GM12873 (cell line): ENCODE results near the gene RRAS.

Source experiments
- TF ChIP-seq, protein P1 (sequence below): IDR thresholded peaks from 2 replicates; pipeline ENCODE4 v1.5.1; 2012; ENCODE audit warnings: low read depth, mild to moderate bottlenecking, moderate library complexity, low read length, control low read depth; ENCODE audit not compliant: insufficient read depth; ENCODE audit errors: missing control alignments

Gene RRAS

DNA sequence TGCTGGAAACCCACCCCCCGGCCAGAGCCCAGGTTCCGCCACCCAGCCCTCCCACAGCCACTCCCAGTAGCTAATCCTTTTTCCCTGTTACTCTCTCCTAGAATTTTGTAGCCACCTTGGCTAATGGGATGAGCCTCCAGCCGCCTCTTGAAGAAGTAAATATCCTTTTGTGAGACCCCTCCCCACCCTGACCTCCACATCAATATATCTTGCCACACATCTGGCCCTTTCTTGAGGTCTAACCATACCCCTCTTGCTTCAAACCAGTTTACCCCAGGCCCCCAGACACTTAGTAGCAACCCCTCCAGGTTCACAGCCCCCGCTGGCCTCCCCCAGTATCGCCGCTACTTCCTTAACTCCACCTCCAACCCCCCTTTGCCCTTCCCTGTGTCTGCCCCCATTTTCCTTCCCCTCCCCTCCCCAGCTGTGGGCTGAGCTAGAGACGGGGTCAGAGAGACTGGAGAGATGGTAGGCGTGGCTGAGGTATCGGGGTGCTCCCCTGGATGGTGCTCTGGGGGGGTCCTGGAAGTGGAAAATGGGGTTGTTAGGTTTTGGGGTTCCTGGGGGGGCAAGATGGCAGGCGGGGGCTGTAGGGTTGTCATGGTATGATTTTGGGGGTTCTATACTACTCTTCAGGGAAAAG lies 39.9 kb upstream of the RRAS start:
- TF ChIP-seq, protein P1, sequence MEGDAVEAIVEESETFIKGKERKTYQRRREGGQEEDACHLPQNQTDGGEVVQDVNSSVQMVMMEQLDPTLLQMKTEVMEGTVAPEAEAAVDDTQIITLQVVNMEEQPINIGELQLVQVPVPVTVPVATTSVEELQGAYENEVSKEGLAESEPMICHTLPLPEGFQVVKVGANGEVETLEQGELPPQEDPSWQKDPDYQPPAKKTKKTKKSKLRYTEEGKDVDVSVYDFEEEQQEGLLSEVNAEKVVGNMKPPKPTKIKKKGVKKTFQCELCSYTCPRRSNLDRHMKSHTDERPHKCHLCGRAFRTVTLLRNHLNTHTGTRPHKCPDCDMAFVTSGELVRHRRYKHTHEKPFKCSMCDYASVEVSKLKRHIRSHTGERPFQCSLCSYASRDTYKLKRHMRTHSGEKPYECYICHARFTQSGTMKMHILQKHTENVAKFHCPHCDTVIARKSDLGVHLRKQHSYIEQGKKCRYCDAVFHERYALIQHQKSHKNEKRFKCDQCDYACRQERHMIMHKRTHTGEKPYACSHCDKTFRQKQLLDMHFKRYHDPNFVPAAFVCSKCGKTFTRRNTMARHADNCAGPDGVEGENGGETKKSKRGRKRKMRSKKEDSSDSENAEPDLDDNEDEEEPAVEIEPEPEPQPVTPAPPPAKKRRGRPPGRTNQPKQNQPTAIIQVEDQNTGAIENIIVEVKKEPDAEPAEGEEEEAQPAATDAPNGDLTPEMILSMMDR = no peak

DNA sequence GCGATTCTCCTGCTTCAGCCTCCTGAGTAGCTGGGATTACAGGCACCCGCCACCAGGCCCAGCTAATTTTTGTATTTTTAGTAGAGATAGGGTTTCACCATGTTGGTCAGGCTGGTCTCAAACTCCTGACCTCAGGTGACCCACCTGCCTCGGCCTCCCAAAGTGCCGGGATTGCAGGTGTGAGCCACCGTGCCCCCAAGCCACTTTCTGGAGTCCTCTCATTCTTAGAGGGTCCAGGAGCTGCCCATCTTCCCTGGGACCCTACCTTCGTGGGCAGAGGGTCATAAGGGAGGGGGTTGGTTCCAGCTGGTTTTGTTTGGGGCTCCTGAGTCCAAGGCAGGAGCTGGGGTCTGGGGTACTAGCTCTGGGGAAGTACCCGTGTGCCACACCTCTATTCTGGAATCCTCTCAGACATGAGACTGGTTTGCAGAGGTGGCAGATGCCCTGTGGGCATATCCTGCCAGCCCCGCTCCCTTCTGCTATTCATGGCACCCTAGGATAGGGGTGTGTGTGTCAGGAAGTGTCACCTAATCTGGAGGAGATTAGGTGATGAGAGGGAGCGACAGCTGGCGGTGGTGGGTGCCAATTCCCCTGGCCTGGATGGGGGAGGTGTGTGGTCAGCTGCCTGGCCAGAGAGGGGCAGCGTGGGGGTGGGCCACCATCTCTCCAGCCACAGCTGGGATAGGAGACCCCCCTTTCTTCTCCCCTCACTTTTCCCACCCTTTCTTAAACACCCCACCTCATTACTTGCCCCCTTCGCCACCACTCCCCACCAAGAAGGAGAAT lies 39.2 kb upstream of the RRAS start:
- TF ChIP-seq, protein P1 = no peak

DNA sequence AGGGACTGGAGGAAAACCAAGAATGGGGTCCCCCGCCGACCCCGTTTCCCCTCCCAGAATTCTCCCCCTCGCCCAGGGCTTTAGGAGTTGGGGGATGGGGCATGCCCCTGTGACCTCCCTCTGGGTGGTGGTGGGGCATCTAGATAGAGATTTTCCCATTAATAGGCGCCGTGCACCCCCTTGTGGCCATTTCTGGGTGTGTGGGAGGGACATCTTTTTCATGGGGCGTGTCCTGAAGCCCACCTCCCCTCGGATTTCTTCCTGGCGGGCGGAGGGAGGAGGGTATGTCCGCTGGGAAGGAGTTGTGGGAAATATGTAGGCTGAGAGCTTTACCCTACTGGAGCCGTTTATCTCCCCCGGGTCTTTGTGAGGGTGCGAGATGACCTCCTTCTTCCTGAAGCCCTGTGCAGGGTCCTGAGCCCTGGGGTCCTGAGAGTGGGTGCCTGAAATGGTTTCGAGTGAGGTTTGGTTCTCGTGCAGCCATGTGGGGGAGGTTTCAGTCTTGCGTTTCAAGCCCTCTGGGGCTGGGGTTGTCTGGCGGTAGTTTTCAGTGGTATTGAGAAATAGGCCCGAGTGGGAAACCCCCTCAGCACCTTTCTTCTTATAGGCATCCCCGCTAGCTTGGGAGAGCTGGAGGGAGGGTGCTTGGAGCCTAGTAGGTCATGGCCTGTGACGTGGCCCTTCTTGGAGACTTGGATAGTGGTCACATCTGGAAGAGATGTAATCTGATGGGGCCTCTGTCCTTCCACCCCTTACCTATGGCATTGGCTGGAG lies 38.1 kb upstream of the RRAS start:
- TF ChIP-seq, protein P1 = peak; percentile 70

DNA sequence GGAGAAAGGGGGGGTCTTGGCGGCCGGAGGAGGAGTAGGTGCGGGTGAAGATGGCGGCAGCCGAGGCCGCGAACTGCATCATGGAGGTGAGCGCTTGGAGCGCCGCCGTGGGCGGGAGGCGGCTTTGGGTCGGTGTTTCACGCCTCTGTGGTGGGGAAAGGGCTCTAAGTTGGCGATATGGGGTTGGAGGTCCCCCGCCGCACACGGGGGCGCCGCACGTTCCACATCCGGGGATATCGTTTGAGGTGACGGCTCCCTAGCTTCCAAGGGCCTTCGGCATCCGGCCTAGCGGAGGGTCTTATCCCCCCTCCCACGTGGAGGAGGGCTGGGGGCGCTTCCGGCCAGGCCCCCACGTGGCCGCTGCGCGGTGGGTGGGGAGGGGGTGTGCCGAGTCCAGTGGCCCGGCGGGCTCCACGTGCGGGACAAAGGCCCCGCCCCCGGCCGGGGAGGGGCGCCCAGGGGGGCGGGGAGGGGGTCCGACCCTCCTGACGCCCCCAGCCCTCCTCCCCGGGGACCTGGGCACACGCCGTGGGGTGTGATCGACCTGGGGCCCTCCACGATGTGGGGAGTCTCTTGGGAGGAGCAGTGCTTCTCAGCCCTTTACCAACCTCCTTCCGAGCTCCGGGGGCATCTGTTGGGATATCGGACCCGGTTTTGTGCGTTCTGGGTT lies 37.4 kb upstream of the RRAS start, which contains the start of gene PRMT1:
TSS of gene PRMT1 (plus strand) at position 41 of the 670 bp plus-strand sequence. CDS start at position 51, 10 bp downstream.
- TF ChIP-seq, protein P1 = no peak

DNA sequence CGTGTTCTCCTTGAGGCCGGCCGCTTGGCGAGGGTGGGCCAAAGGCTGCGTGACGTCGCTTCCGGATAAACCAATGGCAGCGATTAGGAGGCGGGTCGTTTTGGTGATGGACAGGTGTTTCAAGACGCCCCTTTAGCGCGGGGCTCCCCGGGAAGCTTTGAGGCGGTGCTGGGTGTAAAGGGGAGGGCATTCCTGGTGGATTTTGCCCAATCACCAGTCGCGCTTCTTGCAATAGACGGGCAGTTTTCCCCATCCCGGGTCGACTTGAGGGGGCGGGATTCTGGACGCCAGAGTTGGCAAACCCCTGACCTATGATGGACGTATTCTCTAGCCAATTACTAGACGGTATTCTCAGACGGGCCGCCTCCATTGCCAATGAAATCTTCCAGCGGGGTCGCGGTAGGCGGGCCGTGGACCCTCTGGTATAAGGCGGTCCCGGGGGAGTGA lies 36.9 kb upstream of the RRAS start:
- TF ChIP-seq, protein P1 = no peak

DNA sequence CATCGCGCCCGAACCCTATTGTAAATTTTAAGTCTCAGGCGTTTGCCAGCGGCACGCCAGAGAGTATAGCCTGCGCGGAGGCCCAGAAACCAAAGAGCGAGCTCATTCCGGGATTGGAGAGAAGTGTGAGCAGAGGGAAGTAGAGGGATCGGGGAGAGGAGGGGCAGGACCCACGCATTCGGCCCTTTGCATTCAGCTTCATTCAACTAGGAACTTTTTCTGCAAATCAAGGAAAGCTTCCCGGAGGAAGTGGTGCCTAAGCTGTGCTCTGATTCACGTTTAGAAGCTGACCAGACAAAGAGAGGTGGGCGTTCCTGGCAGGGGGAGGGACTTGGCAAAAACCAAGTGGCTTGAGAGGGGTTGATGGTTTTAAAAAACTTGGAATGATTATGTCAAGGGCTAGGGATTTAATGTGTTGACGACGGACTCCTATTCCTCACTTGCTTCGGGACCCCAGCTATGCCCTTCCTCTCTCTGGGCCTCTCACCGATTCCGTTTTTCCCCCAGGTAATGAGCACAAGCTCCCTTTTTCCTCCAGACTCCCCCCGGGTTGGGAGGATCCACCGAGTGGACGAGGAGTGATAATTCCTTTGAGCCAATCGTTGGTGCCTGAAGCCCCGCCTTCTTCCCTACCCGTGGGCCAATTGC lies 36.3 kb upstream of the RRAS start:
- TF ChIP-seq, protein P1 = no peak
